CD4-positive, alpha-beta T cell (primary cell): ENCODE data around the gene BEND5. TPM values are rescaled to one million over a fixed set of nuclear protein-coding genes. Genes with fewer than 3 reads are reported as not detected.

ENCODE experiments used
- ATAC-seq: fragments of 200-7000 bp; cut with Tn5 transposase; one replicate; pipeline ENCODE4 v1.10.0; 2022; ENCODE audit warnings: mild to moderate bottlenecking; ENCODE audit not compliant: poor library complexity
- CTCF ChIA-PET: fragments of 350-600 bp; sonication (Branson Sonifier 250); formaldehyde crosslinking; loops from one replicate; lab custom pipeline; 2021; ENCODE audit warnings: antibody characterized with exemption, inconsistent platforms; lab: Charles Lee
- POLR2A ChIA-PET: fragments of 350-600 bp; sonication (Branson Sonifier 250); formaldehyde crosslinking; loops from one replicate; lab custom pipeline; 2021; ENCODE audit warnings: antibody characterized with exemption, inconsistent platforms; lab: Charles Lee
- DNase-seq, 14 experiments: peaks; one replicate each; pipeline ENCODE4 v3.0.0-alpha.2; 2013 to 2020; ENCODE audit warnings: mixed read lengths in 2 of 14
- H3K27ac ChIP-seq, 2 donors: one replicate each; pipeline versions ENCODE4 v1.5.1 to v1.7.0; 2013; ENCODE audit warnings: low read length in 2 of 2, low read depth in 1 of 2, mild to moderate bottlenecking in 1 of 2
- H3K27me3 ChIP-seq, 2 experiments: 1 replicate in 1 of 2; 2 replicates in 1 of 2; pipeline versions ENCODE4 v1.6.1 to v1.7.0; 2013; ENCODE audit warnings: low read length in 2 of 2, control low read depth in 1 of 2, mild to moderate bottlenecking in 1 of 2, moderate library complexity in 1 of 2; ENCODE audit not compliant: insufficient read depth in 2 of 2, control insufficient read depth in 1 of 2
- H3K36me3 ChIP-seq: one replicate; pipeline ENCODE4 v1.6.1; 2013; ENCODE audit warnings: low read length, control low read depth; ENCODE audit not compliant: insufficient read depth
- H3K4me1 ChIP-seq: one replicate; pipeline ENCODE4 v1.6.1; 2013; ENCODE audit warnings: low read length, control low read depth; ENCODE audit not compliant: insufficient read depth
- H3K4me3 ChIP-seq: one replicate; pipeline ENCODE4 v1.5.1; 2013; ENCODE audit warnings: mild to moderate bottlenecking, low read length, moderate library complexity
- H3K9me3 ChIP-seq, 2 experiments: 1 replicate in 1 of 2; 2 replicates in 1 of 2; pipeline versions ENCODE4 v1.6.1 to v1.7.0; 2013; ENCODE audit warnings: low read length in 2 of 2, mild to moderate bottlenecking in 2 of 2, control low read depth in 1 of 2, moderate library complexity in 1 of 2; ENCODE audit not compliant: control insufficient read depth in 1 of 2, insufficient read depth in 1 of 2
- H3K27ac Mint-ChIP-seq: one replicate; pipeline ENCODE4 v1.8.0; 2020; ENCODE audit warnings: mixed read lengths
- H3K27me3 Mint-ChIP-seq: one replicate; pipeline ENCODE4 v1.8.0; 2021; ENCODE audit warnings: mixed read lengths
- H3K36me3 Mint-ChIP-seq: one replicate; pipeline ENCODE4 v1.8.0; 2021; ENCODE audit warnings: low read depth, mixed read lengths
- H3K4me1 Mint-ChIP-seq: one replicate; pipeline ENCODE4 v1.8.0; 2021; ENCODE audit warnings: low read depth, mixed read lengths
- H3K4me3 Mint-ChIP-seq: one replicate; pipeline ENCODE4 v1.8.0; 2020; ENCODE audit warnings: mild to moderate bottlenecking, mixed read lengths
- H3K9me3 Mint-ChIP-seq: one replicate; pipeline ENCODE4 v1.8.0; 2020; ENCODE audit warnings: mixed read lengths
- CTCF ChIP-seq: fragments of 200-600 bp; IDR thresholded peaks from one replicate; pipeline ENCODE4 v1.8.0; 2022; ENCODE audit warnings: antibody characterized with exemption, mild to moderate bottlenecking
- intact Hi-C, 2 experiments: fragments of 100-400 bp; cut with DNase I in 1 of 2; cut with micrococcal nuclease in 1 of 2; formaldehyde crosslinking; loops; one replicate each; pipeline versions ENCODE4 v1.15.1 to v1.9.0; 2023 to 2025; cut with DNase I, micrococcal nuclease
- total RNA-seq, 174 experiments: library from RNA in 2 of 174; stranded (reverse) in 2 of 174; gene quantifications; one replicate each; pipeline ENCODE4 v1.2.3 and lab custom pipeline; 2021 to 2026

BEND5 gene
- total RNA-seq, 2 experiments from 2014 or later: 5.6 to 5.7 TPM

GRCh38 chr1:48692235-48692634 is 84.5 kb downstream of the BEND5 start:
- no peak for ATAC-seq
- Mint-ChIP-seq H3K4me1 (no peaks in the 10 kb centered on the region), H3K27ac (no peak overlapping the region), H3K9me3 (no peaks in the 10 kb centered on the region), H3K4me3 (no peak overlapping the region), H3K27me3 (peaks cover 19% of the 10 kb centered on the region), H3K36me3 (no peaks in the 10 kb centered on the region)
- Histone ChIP-seq H3K27ac (no peak overlapping the region), H3K9me3 (no peaks in the 10 kb centered on the region), H3K4me1 (no peaks in the 10 kb centered on the region), H3K36me3 (no peaks in the 10 kb centered on the region), H3K4me3 (no peak overlapping the region), H3K27me3 (no peaks in the 10 kb centered on the region)
- intact Hi-C loops: no loop called here
- DNase-seq: no peak
- no peak for TF ChIP-seq CTCF
- ChIA-PET POLR2A (no interaction called here), CTCF (interaction anchor here (1.2 kb wide), 1 partner anchor 15 kb away, joined by 3 read pairs; no protein-coding TSS in a partner anchor)

GRCh38 chr1:48691429-48692001 is 85.2 kb downstream of the BEND5 start:
- CTCF ChIA-PET: no interaction called here
- TF ChIP-seq CTCF: no peak
- H3K27ac Mint-ChIP-seq: no peak overlapping the region
- no peaks in the 10 kb centered on the region for H3K9me3 ChIP-seq
- no peaks in the 10 kb centered on the region for H3K4me1 ChIP-seq
- DNase-seq (no peak), ATAC-seq (no peak)
- intact Hi-C loops: no loop called here
- POLR2A ChIA-PET: no interaction called here
- H3K4me3 Mint-ChIP-seq: no peak overlapping the region
- H3K36me3 Mint-ChIP-seq: no peaks in the 10 kb centered on the region
- H3K27me3 ChIP-seq: no peaks in the 10 kb centered on the region
- H3K27me3 Mint-ChIP-seq: peaks cover 13% of the 10 kb centered on the region
- H3K4me1 Mint-ChIP-seq: no peaks in the 10 kb centered on the region
- no peak overlapping the region for H3K4me3 ChIP-seq
- no peak overlapping the region for H3K27ac ChIP-seq
- H3K36me3 ChIP-seq: no peaks in the 10 kb centered on the region
- H3K9me3 Mint-ChIP-seq: no peaks in the 10 kb centered on the region

GRCh38 chr1:48688102-48688760 is 88.5 kb downstream of the BEND5 start:
- H3K36me3 Mint-ChIP-seq: no peaks in the 10 kb centered on the region
- no peak overlapping the region for H3K27ac ChIP-seq
- ATAC-seq (no peak), DNase-seq (no peak)
- H3K9me3 Mint-ChIP-seq: no peaks in the 10 kb centered on the region
- TF ChIP-seq CTCF: no peak
- ChIA-PET POLR2A (no interaction called here), CTCF (interaction anchor here (1.3 kb wide), 1 partner anchor 11 kb away, joined by 3 read pairs; no protein-coding TSS in a partner anchor)
- H3K27me3 Mint-ChIP-seq: peaks cover 5% of the 10 kb centered on the region
- no peak overlapping the region for H3K4me3 ChIP-seq
- H3K4me3 Mint-ChIP-seq: no peak overlapping the region
- no peaks in the 10 kb centered on the region for H3K4me1 Mint-ChIP-seq
- no peak overlapping the region for H3K27ac Mint-ChIP-seq
- H3K36me3 ChIP-seq: no peaks in the 10 kb centered on the region
- intact Hi-C loops: no loop called here
- H3K4me1 ChIP-seq: no peaks in the 10 kb centered on the region
- H3K9me3 ChIP-seq: no peaks in the 10 kb centered on the region
- H3K27me3 ChIP-seq: peaks cover 0 to 3% of the 10 kb centered on the region in 2 experiments
